Left ventricle myocardium inferior (tissue), 1 donor: ENCODE measurements around the gene KMT2A. TPM values are rescaled to one million over a fixed set of nuclear protein-coding genes. Genes with fewer than 3 reads are reported as not detected.

ENCODE experiments used
- DNase-seq: peaks from one replicate; pipeline ENCODE4 v3.0.0-alpha.2; 2020
- H3K27ac ChIP-seq: fragments of 200-600 bp; replicated peaks from 2 replicates; pipeline ENCODE4 v1.8.0; 2021
- H3K27me3 ChIP-seq: fragments of 200-600 bp; 2 replicates; pipeline ENCODE4 v1.8.0; 2021; ENCODE audit warnings: low read depth
- H3K36me3 ChIP-seq: fragments of 200-600 bp; 2 replicates; pipeline ENCODE4 v1.8.0; 2021
- H3K4me1 ChIP-seq: fragments of 200-600 bp; 2 replicates; pipeline ENCODE4 v1.8.0; 2021
- H3K4me3 ChIP-seq: fragments of 200-600 bp; 2 replicates; pipeline ENCODE4 v1.8.0; 2021; ENCODE audit warnings: mild to moderate bottlenecking, moderate library complexity
- H3K9me3 ChIP-seq: fragments of 200-600 bp; replicated peaks from 2 replicates; pipeline ENCODE4 v1.8.0; 2021
- intact Hi-C: fragments of 100-400 bp; cut with micrococcal nuclease; formaldehyde crosslinking; loops from one replicate; pipeline ENCODE4 v1.11.0; 2022
- total RNA-seq: library from RNA; stranded (reverse); fragmentation: NEBNext Ultra II Directional; extraction: Animal tissue kit (Norgen Biotek cat#: 25700); gene quantifications from one replicate; pipeline ENCODE4 v1.2.1, GENCODE V29; 2021
- TF ChIP-seq, protein P1 (sequence below): fragments of 200-600 bp; IDR thresholded peaks from 2 replicates; pipeline ENCODE4 v1.8.0; 2021; ENCODE audit warnings: antibody characterized with exemption, mild to moderate bottlenecking, borderline replicate concordance
- donor health status: DM: no; HTN: yes; CAD: no; lungs with severe emphysema.

KMT2A gene
- total RNA-seq, 1 donor from 2014 or later: 21.0 TPM

DNA sequence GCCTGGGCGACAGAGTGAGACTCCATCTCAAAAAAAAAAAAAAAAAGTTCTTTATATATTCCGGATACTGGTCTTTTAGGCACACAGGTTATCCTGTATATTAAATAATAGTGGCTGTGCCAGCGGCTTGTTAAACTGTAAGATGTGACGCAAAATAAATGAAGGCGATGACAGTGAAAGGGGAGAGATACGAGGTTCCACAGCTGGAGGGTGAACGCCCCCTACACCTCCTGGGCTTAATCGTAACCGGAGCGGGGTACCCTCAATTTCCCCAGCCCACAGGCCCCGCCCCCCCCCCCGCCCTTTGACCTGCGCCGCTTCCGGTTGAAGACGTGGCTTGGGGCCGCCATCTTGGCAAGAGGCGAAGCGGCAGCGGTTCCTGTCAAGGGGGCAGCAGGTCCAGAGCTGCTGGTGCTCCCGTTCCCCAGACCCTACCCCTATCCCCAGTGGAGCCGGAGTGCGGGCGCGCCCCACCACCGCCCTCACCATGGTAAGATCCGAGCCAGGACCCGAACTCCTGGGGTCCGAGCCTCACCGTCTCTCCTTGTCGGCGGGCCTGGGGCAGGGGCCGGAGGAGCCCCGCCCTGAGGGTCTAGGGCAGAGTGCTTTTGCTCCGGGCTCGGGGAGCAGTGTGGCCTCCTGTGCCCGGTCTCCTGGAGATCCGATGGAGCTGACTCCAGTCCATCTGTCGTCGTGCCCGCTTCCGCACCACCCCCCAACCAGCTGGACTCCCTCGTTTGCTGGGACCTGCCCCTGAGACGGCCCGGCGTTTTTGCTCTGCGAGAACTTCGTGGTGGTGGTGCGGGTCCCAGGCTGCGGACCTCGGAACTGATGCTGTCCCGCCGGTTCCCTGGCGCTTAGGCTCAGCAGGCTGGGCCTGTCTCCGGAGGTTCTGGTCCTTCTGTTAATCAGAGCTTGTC, 136.0 kb downstream of the KMT2A start, which contains the start of gene ARCN1:
TSS of gene ARCN1 (plus strand) at position 349 of the 920 bp plus-strand sequence. CDS start at position 488, 139 bp downstream.
- peak; percentile 77 for DNase-seq
- TF ChIP-seq, protein P1, sequence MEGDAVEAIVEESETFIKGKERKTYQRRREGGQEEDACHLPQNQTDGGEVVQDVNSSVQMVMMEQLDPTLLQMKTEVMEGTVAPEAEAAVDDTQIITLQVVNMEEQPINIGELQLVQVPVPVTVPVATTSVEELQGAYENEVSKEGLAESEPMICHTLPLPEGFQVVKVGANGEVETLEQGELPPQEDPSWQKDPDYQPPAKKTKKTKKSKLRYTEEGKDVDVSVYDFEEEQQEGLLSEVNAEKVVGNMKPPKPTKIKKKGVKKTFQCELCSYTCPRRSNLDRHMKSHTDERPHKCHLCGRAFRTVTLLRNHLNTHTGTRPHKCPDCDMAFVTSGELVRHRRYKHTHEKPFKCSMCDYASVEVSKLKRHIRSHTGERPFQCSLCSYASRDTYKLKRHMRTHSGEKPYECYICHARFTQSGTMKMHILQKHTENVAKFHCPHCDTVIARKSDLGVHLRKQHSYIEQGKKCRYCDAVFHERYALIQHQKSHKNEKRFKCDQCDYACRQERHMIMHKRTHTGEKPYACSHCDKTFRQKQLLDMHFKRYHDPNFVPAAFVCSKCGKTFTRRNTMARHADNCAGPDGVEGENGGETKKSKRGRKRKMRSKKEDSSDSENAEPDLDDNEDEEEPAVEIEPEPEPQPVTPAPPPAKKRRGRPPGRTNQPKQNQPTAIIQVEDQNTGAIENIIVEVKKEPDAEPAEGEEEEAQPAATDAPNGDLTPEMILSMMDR: no peak
- peak within 1 kb of the TSS; percentile 97 for H3K4me3 ChIP-seq
- H3K27me3 ChIP-seq: no peaks in the 10 kb centered on the region
- H3K36me3 ChIP-seq: no peaks in the 10 kb centered on the region
- intact Hi-C loops: no loop called here
- no peaks in the 10 kb centered on the region for H3K9me3 ChIP-seq
- H3K4me1 ChIP-seq: peaks cover 57% of the 10 kb centered on the region
- peak within 1 kb of the TSS; percentile 98 for H3K27ac ChIP-seq

DNA sequence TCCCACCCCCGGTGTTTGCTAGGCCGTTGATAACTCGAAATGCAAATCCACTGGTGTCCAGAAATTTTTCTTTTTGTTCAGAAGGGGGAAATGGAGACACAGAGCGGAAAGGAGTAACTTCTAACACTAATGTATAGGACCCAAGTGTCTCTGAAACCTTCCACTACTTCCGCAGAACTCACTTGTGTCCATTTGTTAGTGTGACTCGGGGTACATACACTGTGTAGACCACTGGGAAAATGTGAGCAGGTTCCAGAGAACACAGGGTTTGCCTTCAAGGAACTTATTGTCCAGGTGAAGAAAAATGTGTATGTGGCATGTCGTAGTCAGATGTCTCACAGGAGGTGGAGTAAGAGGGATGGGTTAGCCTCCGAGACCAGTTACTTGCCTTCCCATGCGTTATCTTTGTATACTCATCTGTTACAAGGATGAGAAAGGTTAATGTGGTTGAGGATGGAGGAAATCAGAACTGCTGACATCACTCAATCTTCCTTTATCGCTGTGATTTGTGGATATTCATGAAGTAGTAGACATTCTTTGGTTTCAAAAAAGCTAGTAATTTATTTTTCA, 136.8 kb downstream of the KMT2A start:
- Histone ChIP-seq H3K27me3 (no peaks in the 10 kb centered on the region), H3K4me3 (peak overlapping the region; percentile 97), H3K9me3 (no peaks in the 10 kb centered on the region), H3K36me3 (no peaks in the 10 kb centered on the region), H3K27ac (peak overlapping the region; percentile 98), H3K4me1 (peaks cover 64% of the 10 kb centered on the region)
- intact Hi-C loops: no loop called here
- DNase-seq: no peak
- TF ChIP-seq, protein P1: no peak

DNA sequence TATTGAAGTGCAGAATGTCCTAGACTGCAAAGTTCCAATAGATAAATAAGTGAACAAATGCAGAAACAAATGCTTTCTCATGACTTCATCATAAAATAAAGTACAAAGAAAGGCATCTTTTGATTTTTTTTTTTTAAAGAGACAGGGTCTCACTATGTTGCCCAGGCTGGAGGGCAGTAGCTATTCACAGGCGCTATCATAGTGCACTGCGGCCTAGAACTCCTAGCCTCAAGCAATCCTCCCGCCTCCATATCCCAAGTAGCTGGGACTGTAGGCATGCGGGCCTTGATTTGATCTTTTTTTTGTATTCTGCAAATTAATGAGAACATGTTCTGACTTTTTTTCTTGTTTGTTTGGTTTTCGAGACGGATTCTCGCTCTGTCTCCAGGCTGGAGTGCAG, 138.3 kb downstream of the KMT2A start:
- TF ChIP-seq, protein P1: no peak
- no peaks in the 10 kb centered on the region for H3K27me3 ChIP-seq
- H3K4me3 ChIP-seq: peak overlapping the region; percentile 97
- H3K4me1 ChIP-seq: peaks cover 80% of the 10 kb centered on the region
- no peaks in the 10 kb centered on the region for H3K36me3 ChIP-seq
- H3K9me3 ChIP-seq: no peaks in the 10 kb centered on the region
- no peak for DNase-seq
- intact Hi-C loops: no loop called here
- H3K27ac ChIP-seq: peak overlapping the region; percentile 13

Other genes with a start within 250 kb of the KMT2A start
- gene JAML, start 211.5 kb upstream of the KMT2A start, total RNA-seq: 2.9 TPM
- gene MPZL3, start 184.1 kb upstream of the KMT2A start, total RNA-seq: 2.7 TPM
- gene MPZL2, start 172.2 kb upstream of the KMT2A start, total RNA-seq: 13.4 TPM
- 0.60 TPM for gene CD3E, start 131.8 kb upstream of the KMT2A start, total RNA-seq
- gene CD3D, start 93.8 kb upstream of the KMT2A start, total RNA-seq: not detected
- gene CD3G, start 92.1 kb upstream of the KMT2A start, total RNA-seq: 0.16 TPM
- 32.6 TPM for gene UBE4A, start 76.9 kb upstream of the KMT2A start, total RNA-seq
- gene ATP5MG, start 34.9 kb upstream of the KMT2A start, total RNA-seq: 854 TPM
- 1.1 TPM for gene TTC36, start 91.0 kb downstream of the KMT2A start, total RNA-seq
- 7.8 TPM for gene TMEM25, start 94.7 kb downstream of the KMT2A start, total RNA-seq
- gene IFT46, start 129.4 kb downstream of the KMT2A start, total RNA-seq: 26.0 TPM
- gene ARCN1, start 135.9 kb downstream of the KMT2A start, total RNA-seq: 99.4 TPM
- gene PHLDB1, start 171.1 kb downstream of the KMT2A start, total RNA-seq: 102 TPM
- not detected for gene TREH, start 243.2 kb downstream of the KMT2A start, total RNA-seq